GM13976 (cell line): ENCODE results near the gene TMEM182.

Experiments
- DNase-seq: peaks from one replicate; pipeline ENCODE4 v3.0.0; 2012; ENCODE audit warnings: low spot score
- in situ Hi-C: fragments of 300-500 bp; cut with MboI; formaldehyde crosslinking; loops from one replicate; pipeline ENCODE4 v1.12.0; 2022; ENCODE audit warnings: low sequenced_read_pairs, mixed read lengths, inconsistent platforms; ENCODE audit not compliant: unreplicated experiment
- TF ChIP-seq, protein P1 (sequence below): IDR thresholded peaks from 2 replicates; pipeline ENCODE4 v1.5.1; 2012; ENCODE audit warnings: borderline replicate concordance, mild to moderate bottlenecking; ENCODE audit not compliant: insufficient read depth; ENCODE audit errors: extremely low read depth, missing control alignments, control extremely low read depth

Gene TMEM182

DNA sequence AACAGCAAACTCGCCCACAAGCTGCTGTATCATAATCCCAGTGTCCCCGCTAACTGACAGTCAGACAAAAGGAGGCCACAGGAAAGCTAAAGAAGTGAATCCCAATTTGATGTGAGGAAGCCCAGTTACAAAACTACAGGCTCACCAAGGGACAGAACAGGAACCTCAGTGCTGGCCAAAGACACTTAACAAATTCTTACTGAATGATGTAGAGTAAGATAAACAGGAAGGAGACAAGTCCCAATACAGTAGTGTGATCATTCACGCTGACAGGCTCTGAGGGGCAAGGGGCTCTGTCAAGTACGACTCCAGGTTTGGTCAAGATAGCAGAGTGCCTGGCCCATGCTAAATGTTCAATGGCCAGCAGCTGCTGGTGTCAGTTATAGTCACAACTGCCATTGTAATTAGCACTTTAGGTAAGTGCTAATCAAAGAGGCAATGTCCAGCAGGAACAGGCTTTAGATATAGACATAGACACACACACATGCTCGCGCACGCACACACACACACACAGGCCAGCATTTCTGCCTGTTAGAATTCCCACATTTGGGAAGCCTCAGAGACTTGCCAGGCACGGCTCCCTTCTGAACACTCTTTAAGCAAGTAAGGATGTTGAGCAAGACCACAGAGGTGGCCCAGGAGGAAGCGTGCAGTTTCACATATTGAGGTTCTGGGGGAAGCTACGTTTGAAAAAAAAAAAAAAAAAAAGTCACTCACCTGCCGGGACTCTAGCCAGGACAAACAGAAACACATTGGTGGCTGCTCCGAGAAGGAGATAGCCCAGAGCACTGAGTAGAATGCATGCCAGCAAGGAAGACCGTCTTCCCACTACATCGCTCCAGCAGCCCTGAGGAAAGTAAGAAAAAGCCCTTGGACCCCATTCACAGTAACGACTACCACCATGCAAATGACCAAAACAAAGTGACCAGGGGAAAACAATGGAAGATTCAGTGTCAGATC, 35.4 kb upstream of the TMEM182 start:
- no peak for DNase-seq
- in situ Hi-C loops = no loop called here
- TF ChIP-seq, protein P1, sequence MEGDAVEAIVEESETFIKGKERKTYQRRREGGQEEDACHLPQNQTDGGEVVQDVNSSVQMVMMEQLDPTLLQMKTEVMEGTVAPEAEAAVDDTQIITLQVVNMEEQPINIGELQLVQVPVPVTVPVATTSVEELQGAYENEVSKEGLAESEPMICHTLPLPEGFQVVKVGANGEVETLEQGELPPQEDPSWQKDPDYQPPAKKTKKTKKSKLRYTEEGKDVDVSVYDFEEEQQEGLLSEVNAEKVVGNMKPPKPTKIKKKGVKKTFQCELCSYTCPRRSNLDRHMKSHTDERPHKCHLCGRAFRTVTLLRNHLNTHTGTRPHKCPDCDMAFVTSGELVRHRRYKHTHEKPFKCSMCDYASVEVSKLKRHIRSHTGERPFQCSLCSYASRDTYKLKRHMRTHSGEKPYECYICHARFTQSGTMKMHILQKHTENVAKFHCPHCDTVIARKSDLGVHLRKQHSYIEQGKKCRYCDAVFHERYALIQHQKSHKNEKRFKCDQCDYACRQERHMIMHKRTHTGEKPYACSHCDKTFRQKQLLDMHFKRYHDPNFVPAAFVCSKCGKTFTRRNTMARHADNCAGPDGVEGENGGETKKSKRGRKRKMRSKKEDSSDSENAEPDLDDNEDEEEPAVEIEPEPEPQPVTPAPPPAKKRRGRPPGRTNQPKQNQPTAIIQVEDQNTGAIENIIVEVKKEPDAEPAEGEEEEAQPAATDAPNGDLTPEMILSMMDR = no peak

DNA sequence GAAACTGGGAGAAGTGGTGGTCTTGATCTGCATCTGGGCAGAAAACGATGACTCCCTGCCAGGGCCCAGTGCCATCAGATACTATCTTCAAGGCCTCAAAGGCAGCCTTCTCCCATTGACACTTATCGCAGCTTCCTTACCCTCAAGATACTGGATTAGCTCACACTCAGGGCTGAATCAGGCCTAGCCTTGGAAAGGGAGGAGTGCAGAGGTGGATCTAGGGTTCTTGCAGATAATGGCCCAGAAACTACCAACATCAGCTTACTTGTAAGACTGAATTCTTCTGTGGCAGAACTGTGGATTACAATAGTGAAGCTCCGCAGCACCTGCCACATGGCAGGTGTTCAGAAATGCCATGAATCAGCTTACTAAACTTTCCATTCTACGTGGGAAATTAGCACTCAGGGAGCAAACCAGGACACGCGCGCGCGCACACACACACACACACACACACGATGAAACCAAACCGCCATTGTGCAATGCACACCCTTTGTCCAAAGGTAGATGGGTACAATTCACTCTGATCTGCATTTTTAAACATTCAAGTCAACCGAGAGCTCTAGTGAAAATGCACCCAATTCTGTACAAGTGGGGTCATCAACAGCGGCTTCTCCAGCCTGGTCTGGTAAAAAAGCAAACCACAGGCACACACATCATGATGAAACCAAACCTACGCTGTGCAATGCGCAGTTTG, 26.3 kb upstream of the TMEM182 start:
- DNase-seq = no peak
- in situ Hi-C loops = no loop called here

DNA sequence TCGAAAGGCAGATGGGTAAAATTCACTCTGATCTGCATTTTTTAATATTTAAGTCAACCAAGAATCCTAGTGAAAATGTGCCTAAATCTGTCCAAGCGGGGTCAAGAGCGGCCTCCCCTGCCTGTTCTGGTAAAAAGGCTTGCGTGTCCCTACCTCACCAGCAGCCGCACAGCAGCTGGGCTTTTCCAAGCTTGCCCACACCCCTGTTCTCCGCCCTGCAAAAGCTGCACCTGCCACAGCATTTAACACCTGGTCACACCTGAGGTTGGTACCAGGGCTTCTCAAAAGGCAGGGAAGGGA, 25.8 kb upstream of the TMEM182 start:
- in situ Hi-C loops = no loop called here
- TF ChIP-seq, protein P1 = no peak
- no peak for DNase-seq

More for the DNA sequence above, 26.3 kb upstream of the TMEM182 start:
- TF ChIP-seq, protein P1 = no peak

DNA sequence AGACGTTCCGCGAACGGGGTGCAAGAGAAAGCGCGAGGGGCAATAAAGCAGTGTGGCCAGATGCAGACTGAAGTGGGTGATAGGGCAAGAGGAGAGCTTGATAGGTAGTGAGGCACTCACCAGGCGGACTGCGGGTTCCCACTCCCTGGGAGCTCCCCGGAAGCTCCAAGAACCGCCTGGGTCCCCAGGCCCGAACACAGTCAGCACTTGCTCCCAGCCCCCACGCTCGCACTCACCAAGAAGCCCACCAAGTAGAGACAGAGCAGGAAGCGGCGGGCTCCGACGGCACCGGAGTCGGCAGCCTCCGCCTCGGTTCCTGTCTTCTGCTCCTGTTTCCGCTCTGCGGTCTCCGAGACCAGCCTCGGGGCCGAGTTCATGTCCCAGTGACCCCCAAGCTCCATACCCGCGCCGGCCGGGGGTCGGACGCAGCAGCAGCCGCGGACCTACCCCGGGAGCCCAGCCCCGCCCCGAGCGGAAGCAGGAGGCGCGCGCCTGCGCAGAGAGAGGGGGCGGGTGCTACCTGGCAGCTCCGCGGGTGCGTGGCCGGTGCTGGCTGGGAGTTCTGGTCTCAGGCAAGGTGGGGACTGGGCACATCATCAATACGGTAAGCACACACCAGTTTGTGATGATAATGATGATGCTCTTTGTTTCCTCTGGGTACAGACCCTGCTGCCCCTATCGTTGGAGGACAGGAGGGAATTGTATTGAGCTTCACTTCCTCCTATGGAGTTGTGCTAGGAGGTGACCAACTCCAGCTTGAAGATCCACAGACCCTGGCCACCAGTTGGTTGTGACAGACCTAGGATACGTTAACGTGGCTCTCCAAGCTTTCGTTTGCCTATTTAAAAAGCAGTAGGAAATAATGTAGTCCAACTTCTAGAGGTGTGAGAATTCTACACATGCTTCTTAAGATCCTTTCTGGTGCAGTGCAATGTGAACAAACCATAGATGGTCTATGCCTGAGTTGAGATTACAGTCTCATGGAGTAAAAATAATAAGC, 25.1 kb upstream of the TMEM182 start:
- in situ Hi-C loops = no loop called here
- TF ChIP-seq, protein P1 = no peak
- peak; percentile 93 for DNase-seq

DNA sequence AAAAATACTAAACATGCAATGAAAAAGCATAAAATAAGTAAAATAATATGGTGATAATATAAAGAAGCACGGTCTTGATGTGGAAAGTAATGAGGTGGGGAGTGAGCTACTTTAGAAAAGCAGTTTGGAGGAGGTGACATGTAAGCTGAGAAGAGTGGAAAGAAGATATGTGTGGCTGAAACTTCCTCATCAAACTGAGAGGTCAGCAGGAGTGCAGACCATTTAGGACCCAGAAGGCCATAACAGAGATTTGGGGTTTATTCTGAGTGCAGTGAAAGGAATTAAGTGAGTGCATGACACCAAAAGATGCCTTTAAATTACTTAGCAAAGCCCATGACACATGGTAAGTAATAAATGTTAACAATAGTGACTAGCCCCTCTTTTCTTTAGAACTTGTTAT, 24.4 kb upstream of the TMEM182 start:
- in situ Hi-C loops = no loop called here
- TF ChIP-seq, protein P1 = no peak
- peak; percentile 68 for DNase-seq

DNA sequence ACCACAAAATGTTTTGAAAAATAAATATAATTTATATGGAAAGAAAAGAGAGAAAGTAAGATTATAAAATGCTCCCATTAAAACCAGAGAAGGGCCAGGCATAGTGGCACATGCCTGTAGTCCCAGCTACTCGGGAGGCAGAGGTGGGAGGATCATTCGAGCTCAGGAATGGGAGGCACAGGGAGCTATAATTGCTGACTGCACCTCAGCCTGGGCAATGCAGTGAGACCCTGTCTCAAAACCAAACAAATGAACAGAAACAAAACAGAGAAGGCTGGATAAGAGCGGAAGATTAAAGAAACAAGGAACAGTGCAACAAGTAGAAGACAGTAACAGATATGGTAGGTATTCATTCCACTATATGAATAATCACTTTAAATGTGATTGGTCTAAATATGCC, 18.6 kb upstream of the TMEM182 start:
- DNase-seq = no peak
- in situ Hi-C loops = no loop called here
- TF ChIP-seq, protein P1 = no peak
